Activated CD4-positive, alpha-beta T cell treated with anti-CD3 and anti-CD28 coated beads, Interleukin-2, amount 10 ng/mL, durations not matched to agents 24 days and 14 days (primary cell): ENCODE data around the gene AFP. TPM values are rescaled to one million over a fixed set of nuclear protein-coding genes. Genes with fewer than 3 reads are reported as not detected.
A peak's percentile ranks its signal among the peaks of the same experiment; 100 is the strongest.

Source experiments
- DNase-seq: peaks from one replicate; pipeline ENCODE4 v3.0.0; 2022
- H3K27ac Mint-ChIP-seq: one replicate; pipeline ENCODE4 v1.8.0; 2022; ENCODE audit warnings: mild to moderate bottlenecking, mixed read lengths
- H3K27me3 Mint-ChIP-seq: one replicate; pipeline ENCODE4 v1.8.0; 2022; ENCODE audit warnings: mixed read lengths
- H3K36me3 Mint-ChIP-seq: one replicate; pipeline ENCODE4 v1.8.0; 2022; ENCODE audit warnings: low read depth, mild to moderate bottlenecking, mixed read lengths
- H3K4me1 Mint-ChIP-seq: one replicate; pipeline ENCODE4 v1.8.0; 2021; ENCODE audit warnings: mixed read lengths
- H3K4me3 Mint-ChIP-seq: one replicate; pipeline ENCODE4 v1.8.0; 2022; ENCODE audit warnings: mild to moderate bottlenecking, moderate library complexity, mixed read lengths
- H3K9me3 Mint-ChIP-seq: one replicate; pipeline ENCODE4 v1.8.0; 2021; ENCODE audit warnings: mixed read lengths
- intact Hi-C: fragments of 100-400 bp; cut with micrococcal nuclease; formaldehyde crosslinking; loops from one replicate; pipeline ENCODE4 v1.15.1; 2023
- total RNA-seq: library from RNA; stranded (reverse); gene quantifications from 2 replicates; pipeline ENCODE4 v1.2.3, GENCODE V29; 2022

AFP gene
- total RNA-seq, 1 donor from 2014 or later: not detected

- no peak for DNase-seq
- Mint-ChIP-seq H3K4me3 (no peak overlapping the region), H3K27me3 (peaks cover 9% of the 10 kb centered on the region), H3K4me1 (no peaks in the 10 kb centered on the region), H3K36me3 (no peaks in the 10 kb centered on the region), H3K27ac (no peak overlapping the region), H3K9me3 (no peaks in the 10 kb centered on the region)
- intact Hi-C loops: no loop called here
These were observed 1.5 kb downstream of the AFP start for GRCh38 chr4:73437558-73437956.

DNA sequence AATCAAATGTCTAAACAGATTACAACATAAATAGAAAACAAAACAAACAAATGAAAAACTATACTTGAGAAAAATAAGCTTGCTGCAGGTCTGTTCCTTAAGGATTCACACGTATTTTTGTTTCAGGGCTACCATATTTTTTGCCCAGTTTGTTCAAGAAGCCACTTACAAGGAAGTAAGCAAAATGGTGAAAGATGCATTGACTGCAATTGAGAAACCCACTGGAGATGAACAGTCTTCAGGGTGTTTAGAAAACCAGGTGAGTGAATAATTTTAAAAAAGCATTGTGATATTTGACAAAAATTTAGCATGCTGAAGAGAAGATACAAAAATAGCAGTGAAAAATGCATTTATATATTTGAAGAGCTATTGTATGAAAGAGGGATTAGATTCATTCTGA is 2.0 kb downstream of the AFP start:
- H3K27ac Mint-ChIP-seq: no peak overlapping the region
- intact Hi-C loops: no loop called here
- H3K9me3 Mint-ChIP-seq: no peaks in the 10 kb centered on the region
- H3K27me3 Mint-ChIP-seq: peaks cover 8% of the 10 kb centered on the region
- no peaks in the 10 kb centered on the region for H3K4me1 Mint-ChIP-seq
- H3K4me3 Mint-ChIP-seq: no peak overlapping the region
- DNase-seq: no peak
- no peaks in the 10 kb centered on the region for H3K36me3 Mint-ChIP-seq

- intact Hi-C loops: no loop called here
- H3K27ac Mint-ChIP-seq: no peak overlapping the region
- no peak overlapping the region for H3K4me3 Mint-ChIP-seq
- H3K4me1 Mint-ChIP-seq: no peaks in the 10 kb centered on the region
- no peaks in the 10 kb centered on the region for H3K9me3 Mint-ChIP-seq
- peaks cover 9% of the 10 kb centered on the region for H3K27me3 Mint-ChIP-seq
- no peaks in the 10 kb centered on the region for H3K36me3 Mint-ChIP-seq
- DNase-seq: no peak
These were observed 2.7 kb downstream of the AFP start for GRCh38 chr4:73438582-73439215.

GRCh38 chr4:73439445-73439844 is 3.4 kb downstream of the AFP start:
- DNase-seq: no peak
- Mint-ChIP-seq H3K4me1 (no peaks in the 10 kb centered on the region), H3K9me3 (no peaks in the 10 kb centered on the region), H3K4me3 (no peak overlapping the region), H3K36me3 (no peaks in the 10 kb centered on the region), H3K27me3 (peaks cover 9% of the 10 kb centered on the region), H3K27ac (no peak overlapping the region)
- intact Hi-C loops: no loop called here

DNA sequence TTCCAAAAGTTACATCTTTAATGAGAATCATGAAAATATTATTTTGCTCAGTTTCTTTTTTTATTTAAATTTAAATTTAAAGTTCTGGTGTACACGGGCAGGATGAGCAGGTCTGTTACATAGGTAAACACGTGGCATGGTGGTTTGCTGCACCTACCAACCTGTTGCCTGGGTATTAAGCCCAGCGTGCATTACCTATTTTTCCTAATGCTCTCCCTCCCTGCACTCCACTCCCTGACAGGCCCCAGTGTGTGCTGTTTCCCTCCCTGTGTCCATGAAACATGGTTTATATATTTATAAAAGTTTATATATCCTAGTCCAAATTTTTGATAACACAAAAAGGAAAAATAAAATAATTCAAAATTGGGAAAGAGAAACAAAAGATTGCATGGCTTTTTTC is 4.0 kb downstream of the AFP start:
- no peak for DNase-seq
- H3K36me3 Mint-ChIP-seq: no peaks in the 10 kb centered on the region
- no peak overlapping the region for H3K27ac Mint-ChIP-seq
- no peaks in the 10 kb centered on the region for H3K4me1 Mint-ChIP-seq
- peaks cover 9% of the 10 kb centered on the region for H3K27me3 Mint-ChIP-seq
- H3K9me3 Mint-ChIP-seq: no peaks in the 10 kb centered on the region
- H3K4me3 Mint-ChIP-seq: no peak overlapping the region
- intact Hi-C loops: no loop called here

- Mint-ChIP-seq H3K9me3 (no peaks in the 10 kb centered on the region), H3K4me1 (no peaks in the 10 kb centered on the region), H3K36me3 (no peaks in the 10 kb centered on the region), H3K27me3 (peaks cover 8% of the 10 kb centered on the region), H3K4me3 (no peak overlapping the region), H3K27ac (no peak overlapping the region)
- intact Hi-C loops: no loop called here
- no peak for DNase-seq
These were observed 4.6 kb downstream of the AFP start for GRCh38 chr4:73440653-73441052.

DNA sequence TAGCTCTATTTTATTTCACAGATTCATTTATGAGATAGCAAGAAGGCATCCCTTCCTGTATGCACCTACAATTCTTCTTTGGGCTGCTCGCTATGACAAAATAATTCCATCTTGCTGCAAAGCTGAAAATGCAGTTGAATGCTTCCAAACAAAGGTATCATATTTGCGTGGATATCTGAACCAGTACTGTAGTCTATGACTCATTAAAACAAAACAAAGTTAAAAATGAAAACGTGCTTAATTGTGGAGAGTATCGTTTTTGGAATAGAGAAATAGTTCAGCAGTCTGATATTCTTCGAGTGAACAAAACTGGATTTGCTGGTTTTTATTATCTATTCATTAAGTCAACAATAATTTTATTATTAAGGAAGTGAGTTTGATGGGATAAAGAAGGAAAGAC is 6.3 kb downstream of the AFP start:
- no peaks in the 10 kb centered on the region for H3K4me1 Mint-ChIP-seq
- DNase-seq: no peak
- H3K9me3 Mint-ChIP-seq: no peaks in the 10 kb centered on the region
- H3K36me3 Mint-ChIP-seq: no peaks in the 10 kb centered on the region
- intact Hi-C loops: no loop called here
- H3K4me3 Mint-ChIP-seq: no peak overlapping the region
- no peak overlapping the region for H3K27ac Mint-ChIP-seq
- peaks cover 7% of the 10 kb centered on the region for H3K27me3 Mint-ChIP-seq

GRCh38 chr4:73443224-73443623 is 7.2 kb downstream of the AFP start:
- Mint-ChIP-seq H3K4me1 (no peaks in the 10 kb centered on the region), H3K9me3 (no peaks in the 10 kb centered on the region), H3K36me3 (no peaks in the 10 kb centered on the region), H3K27ac (no peak overlapping the region), H3K4me3 (no peak overlapping the region), H3K27me3 (peaks cover 9% of the 10 kb centered on the region)
- intact Hi-C loops: no loop called here
- DNase-seq: no peak

GRCh38 chr4:73445383-73446335 is 9.6 kb downstream of the AFP start:
- intact Hi-C loops: loop anchor here (1.0 kb wide), 1 partner anchor 134 kb away; no protein-coding TSS in a partner anchor
- no peak for DNase-seq
- Mint-ChIP-seq H3K4me3 (no peak overlapping the region), H3K4me1 (no peaks in the 10 kb centered on the region), H3K27ac (no peak overlapping the region), H3K27me3 (peaks cover 9% of the 10 kb centered on the region), H3K36me3 (no peaks in the 10 kb centered on the region), H3K9me3 (no peaks in the 10 kb centered on the region)

DNA sequence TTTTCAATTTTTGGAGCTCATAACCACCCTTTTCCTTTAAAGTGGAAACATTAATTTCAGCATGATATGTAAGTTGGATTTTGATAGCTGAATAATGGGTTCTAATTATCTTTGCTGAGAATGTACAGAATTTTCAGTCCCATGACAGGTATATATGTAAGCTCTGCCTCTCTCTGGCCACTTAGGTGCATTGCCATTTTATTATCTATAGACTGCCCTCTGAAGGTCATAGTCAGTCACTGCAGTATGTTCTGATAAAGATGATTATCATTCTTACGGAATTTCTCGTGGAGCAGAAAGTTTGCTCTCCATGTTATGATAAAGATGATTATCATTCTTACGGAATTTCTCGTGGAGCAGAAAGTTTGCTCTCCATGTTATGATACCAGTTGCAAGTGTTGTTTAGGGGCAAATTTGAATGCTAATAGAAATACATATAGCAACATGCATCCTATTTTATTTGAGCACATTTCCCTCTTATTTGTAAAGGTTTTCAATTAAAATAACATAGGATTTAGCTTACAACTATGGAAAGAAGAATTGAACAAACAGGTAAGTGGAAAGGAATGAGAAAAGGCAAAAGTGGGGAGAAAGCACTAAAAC is 10.4 kb downstream of the AFP start:
- intact Hi-C loops: loop anchor here (1.0 kb wide), 1 partner anchor 135 kb away; no protein-coding TSS in a partner anchor
- H3K9me3 Mint-ChIP-seq: no peaks in the 10 kb centered on the region
- H3K36me3 Mint-ChIP-seq: no peaks in the 10 kb centered on the region

DNA sequence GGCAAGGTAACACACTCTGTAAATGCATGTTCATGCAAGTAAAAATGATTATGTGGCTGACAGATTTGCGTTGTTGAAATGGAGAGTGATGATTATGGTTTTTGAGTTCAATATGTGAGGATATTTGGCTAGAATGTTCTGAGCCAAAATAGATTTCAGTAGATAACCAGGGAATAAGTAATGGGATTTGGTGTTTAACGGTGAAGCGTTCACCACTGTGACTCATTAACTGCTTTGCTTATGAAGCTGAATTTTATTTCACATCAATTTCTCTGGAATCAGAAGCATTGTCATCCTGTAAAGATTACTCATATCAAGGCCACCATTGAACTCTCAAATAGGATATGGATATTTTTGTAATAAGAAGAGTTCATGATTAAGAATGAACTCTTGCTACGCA is 11.7 kb downstream of the AFP start:
- no peak for DNase-seq
- H3K27ac Mint-ChIP-seq: no peak overlapping the region
- no peaks in the 10 kb centered on the region for H3K4me1 Mint-ChIP-seq
- H3K27me3 Mint-ChIP-seq: peaks cover 9% of the 10 kb centered on the region
- H3K9me3 Mint-ChIP-seq: no peaks in the 10 kb centered on the region
- intact Hi-C loops: no loop called here
- H3K4me3 Mint-ChIP-seq: no peak overlapping the region
- H3K36me3 Mint-ChIP-seq: no peaks in the 10 kb centered on the region

More for the DNA sequence above, 10.4 kb downstream of the AFP start:
- no peak overlapping the region for H3K4me3 Mint-ChIP-seq
- H3K27me3 Mint-ChIP-seq: peaks cover 9% of the 10 kb centered on the region
- H3K4me1 Mint-ChIP-seq: no peaks in the 10 kb centered on the region
- peak; percentile 62 for DNase-seq
- H3K27ac Mint-ChIP-seq: no peak overlapping the region

DNA sequence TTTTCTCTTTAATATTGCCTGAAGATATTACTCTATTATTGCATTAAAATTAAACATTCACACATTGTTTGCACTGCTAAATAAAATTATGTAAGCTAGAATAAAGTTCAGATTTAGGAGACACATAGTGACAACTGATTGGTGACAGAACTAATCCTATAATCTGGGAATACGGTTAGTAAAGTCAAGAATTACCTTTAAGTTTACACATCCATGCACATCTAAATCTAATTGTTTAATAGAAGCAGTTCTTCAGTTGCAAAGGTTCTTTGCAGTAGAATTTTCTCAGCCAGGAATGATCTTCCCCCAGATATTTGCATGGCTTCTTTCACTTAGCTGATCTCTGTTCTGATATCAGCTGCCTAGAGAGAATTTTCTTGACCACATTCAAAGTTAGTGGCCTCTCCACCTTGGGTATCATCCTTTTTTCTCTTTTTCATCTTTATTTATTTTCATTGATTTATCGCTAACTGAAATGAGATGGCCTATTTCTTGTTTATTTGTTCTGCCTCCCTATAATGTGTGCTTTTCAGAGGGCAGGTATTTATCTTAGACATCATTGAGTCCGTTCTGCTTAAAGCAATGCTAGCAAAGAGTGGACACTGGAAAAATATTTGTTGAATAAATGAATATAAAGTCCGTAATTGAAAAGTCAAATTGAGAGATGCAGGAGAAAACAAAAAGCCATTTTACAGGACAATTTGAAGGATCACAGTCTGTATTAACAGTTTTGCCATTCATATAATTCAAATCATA is 12.6 kb downstream of the AFP start:
- intact Hi-C loops: no loop called here

GRCh38 chr4:73450398-73451004 is 14.5 kb downstream of the AFP start:
- H3K27ac Mint-ChIP-seq: no peak overlapping the region
- peaks cover 6% of the 10 kb centered on the region for H3K27me3 Mint-ChIP-seq
- no peaks in the 10 kb centered on the region for H3K36me3 Mint-ChIP-seq
- no peaks in the 10 kb centered on the region for H3K4me1 Mint-ChIP-seq
- no peaks in the 10 kb centered on the region for H3K9me3 Mint-ChIP-seq
- intact Hi-C loops: no loop called here
- DNase-seq: no peak
- H3K4me3 Mint-ChIP-seq: no peak overlapping the region

More for the DNA sequence above, 12.6 kb downstream of the AFP start:
- DNase-seq: no peak
- Mint-ChIP-seq H3K27ac (no peak overlapping the region), H3K27me3 (peaks cover 6% of the 10 kb centered on the region), H3K9me3 (no peaks in the 10 kb centered on the region), H3K4me3 (no peak overlapping the region), H3K4me1 (no peaks in the 10 kb centered on the region), H3K36me3 (no peaks in the 10 kb centered on the region)
